ENCODE measurements around the gene IL4R. TPM values are rescaled to one million over a fixed set of nuclear protein-coding genes. Genes with fewer than 3 reads are reported as not detected.

Gene IL4R
- total and polyA plus RNA-seq, 2 of the 8 experiments (the other 6 are each of a cell fraction or from before 2014, with no cell fraction given): 29.1 to 29.4 TPM

DNA sequence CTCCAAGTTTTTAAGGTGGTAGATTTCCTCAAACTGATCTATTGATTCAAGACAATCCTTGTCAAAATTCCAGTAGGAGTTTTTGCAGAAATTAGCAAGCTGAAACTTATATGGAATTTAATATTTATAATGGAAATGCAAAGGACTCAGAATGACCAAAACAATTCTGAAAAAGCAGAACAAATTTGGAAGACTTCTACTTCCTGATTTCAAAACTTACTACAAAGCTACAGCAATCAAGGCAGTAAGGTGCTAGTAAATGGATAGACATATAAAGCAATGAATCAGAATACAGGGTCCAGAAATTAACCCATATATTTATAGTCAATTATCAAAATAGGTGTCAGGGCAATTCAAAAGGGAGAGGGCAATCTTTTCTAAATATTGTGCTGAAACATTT, 76.4 kb downstream of the IL4R start:
- no peak overlapping the region for H2BK5ac ChIP-seq (ENCODE audit: low read depth, low read length)
- H2BK15ac ChIP-seq (ENCODE audit: low read length): no peak overlapping the region
- no peaks in the 10 kb centered on the region for H3K36me3 ChIP-seq (ENCODE audit: control insufficient read depth in 2 of 4, insufficient read depth in 4 of 4, low read length in 3 of 4)
- no peaks in the 10 kb centered on the region for H3K4me1 ChIP-seq (replicated peaks in 1 of 4; ENCODE audit: control insufficient read depth in 3 of 4, insufficient read depth in 4 of 4, low read length in 3 of 4)
- no peak overlapping the region for H2AFZ ChIP-seq (ENCODE audit: low read length)
- no peak overlapping the region for H3K18ac ChIP-seq (ENCODE audit: extremely low read depth, low read length)
- H3K9me3 ChIP-seq (ENCODE audit: insufficient read depth in 2 of 2, low read depth in 1 of 2, low read length in 1 of 2): peaks cover 0 to 3% of the 10 kb centered on the region in 2 experiments; a peak in 2 of 4 replicates
- no peak overlapping the region for H3K4ac ChIP-seq (replicated peaks; ENCODE audit: insufficient read length, low read depth, low read length)
- H4K91ac ChIP-seq (replicated peaks; ENCODE audit: insufficient read length, low read length): no peak overlapping the region
- H3K23ac ChIP-seq (ENCODE audit: insufficient read length): no peak overlapping the region
- no peak overlapping the region for H3K4me3 ChIP-seq (ENCODE audit: extremely low read depth in 1 of 4, insufficient read depth in 2 of 4, low read depth in 3 of 4, low read length in 4 of 4)
- H2BK20ac ChIP-seq (ENCODE audit: low read length): no peak overlapping the region
- CTCF ChIA-PET (ENCODE audit: partially characterized antibody): no interaction called here
- FAIRE-seq: no peak
- POLR2A ChIA-PET (ENCODE audit: partially characterized antibody): no interaction called here
- H3K56ac ChIP-seq (replicated peaks; ENCODE audit: insufficient read length, low read depth, low read length): no peak overlapping the region
- no peaks in the 10 kb centered on the region for H3K79me2 ChIP-seq (ENCODE audit: control insufficient read depth in 1 of 2, insufficient read depth in 2 of 2, low read length in 2 of 2)
- no peak overlapping the region for H3K14ac ChIP-seq (ENCODE audit: insufficient read length)
- H4K5ac ChIP-seq (ENCODE audit: insufficient read length, low read depth, low read length): no peak overlapping the region
- DNase-seq (ENCODE audit: low read depth in 1 of 2, low spot score in 2 of 2): no peak
- no peak overlapping the region for H3K9ac ChIP-seq (replicated peaks in 1 of 4; ENCODE audit: extremely low read depth in 1 of 4, low read depth in 3 of 4, low read length in 3 of 4)
- no peak overlapping the region for H3K27ac ChIP-seq (ENCODE audit: low read depth, low read length)
- no peaks in the 10 kb centered on the region for H4K20me1 ChIP-seq (replicated peaks in 1 of 2; ENCODE audit: control insufficient read depth in 1 of 2, insufficient read depth in 2 of 2, low read length in 2 of 2)
- TF ChIP-seq, protein P1, sequence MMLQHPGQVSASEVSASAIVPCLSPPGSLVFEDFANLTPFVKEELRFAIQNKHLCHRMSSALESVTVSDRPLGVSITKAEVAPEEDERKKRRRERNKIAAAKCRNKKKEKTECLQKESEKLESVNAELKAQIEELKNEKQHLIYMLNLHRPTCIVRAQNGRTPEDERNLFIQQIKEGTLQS (IDR thresholded peaks at IDR 0.05; ENCODE audit: insufficient read depth, low read depth, low read length): no peak
- TF ChIP-seq TBP (IDR thresholded peaks at IDR 0.05; ENCODE audit: low read depth, low read length) (no peak), ASH2L (IDR thresholded peaks at IDR 0.05; ENCODE audit: low read length) (no peak), TCF12 (IDR thresholded peaks at IDR 0.05; ENCODE audit: low read depth, low read length) (no peak), BACH1 (IDR thresholded peaks at IDR 0.05; ENCODE audit: low read length) (no peak), KDM4A (IDR thresholded peaks at IDR 0.05; ENCODE audit: low read depth, low read length, severe bottlenecking) (no peak), SIX5 (IDR thresholded peaks at IDR 0.05; ENCODE audit: low read depth, low read length) (no peak), POU5F1 (IDR thresholded peaks at IDR 0.05; ENCODE audit: low read depth, low read length) (no peak), MAFK (IDR thresholded peaks at IDR 0.05; ENCODE audit: low read depth, low read length) (no peak), CBX8 (IDR thresholded peaks at IDR 0.05; ENCODE audit: borderline replicate concordance, low read depth, low read length) (no peak), SIN3A (conservative IDR thresholded peaks at IDR 0.05 in 1 of 2, IDR thresholded peaks at IDR 0.05 in 1 of 2; ENCODE audit: low read depth in 1 of 2, low read length in 2 of 2) (no peak)
- TF ChIP-seq, protein P2, sequence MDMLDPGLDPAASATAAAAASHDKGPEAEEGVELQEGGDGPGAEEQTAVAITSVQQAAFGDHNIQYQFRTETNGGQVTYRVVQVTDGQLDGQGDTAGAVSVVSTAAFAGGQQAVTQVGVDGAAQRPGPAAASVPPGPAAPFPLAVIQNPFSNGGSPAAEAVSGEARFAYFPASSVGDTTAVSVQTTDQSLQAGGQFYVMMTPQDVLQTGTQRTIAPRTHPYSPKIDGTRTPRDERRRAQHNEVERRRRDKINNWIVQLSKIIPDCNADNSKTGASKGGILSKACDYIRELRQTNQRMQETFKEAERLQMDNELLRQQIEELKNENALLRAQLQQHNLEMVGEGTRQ (IDR thresholded peaks at IDR 0.05; ENCODE audit: low read length): no peak
- H2BK12ac ChIP-seq (ENCODE audit: low read depth, low read length): no peak overlapping the region
- no peak overlapping the region for H2BK120ac ChIP-seq (replicated peaks; ENCODE audit: low read depth, low read length)
- no peak overlapping the region for H3K4me2 ChIP-seq (ENCODE audit: insufficient read depth in 1 of 2, low read depth in 2 of 2, low read length in 2 of 2)
- no peaks in the 10 kb centered on the region for H3K23me2 ChIP-seq (ENCODE audit: low read depth, low read length)
- no peak overlapping the region for H2AK5ac ChIP-seq (ENCODE audit: low read depth, low read length)
- no peaks in the 10 kb centered on the region for H3K27me3 ChIP-seq (replicated peaks in 1 of 4; ENCODE audit: control insufficient read depth in 3 of 4, extremely low read depth in 1 of 4, insufficient read depth in 3 of 4, low read length in 3 of 4)
- H3K79me1 ChIP-seq (ENCODE audit: low read depth, low read length): no peaks in the 10 kb centered on the region
- H4K8ac ChIP-seq (ENCODE audit: extremely low read depth, insufficient read depth, low read length): no peak overlapping the region

Data from H1 (cell line).